Activated CD4-positive, alpha-beta memory T cell treated with anti-CD3 and anti-CD28 coated beads for 36 hours (primary cell): ENCODE results near the gene OR10G3. TPM values are rescaled to one million over a fixed set of nuclear protein-coding genes. Genes with fewer than 3 reads are reported as not detected.

Experiments
- CTCF ChIA-PET: fragments of 350-600 bp; sonication (Branson Sonifier 250); formaldehyde crosslinking; loops from one replicate; lab custom pipeline; 2021; ENCODE audit warnings: antibody characterized with exemption, inconsistent platforms; lab: Charles Lee
- POLR2A ChIA-PET: fragments of 350-600 bp; sonication (Branson Sonifier 250); formaldehyde crosslinking; loops from one replicate; lab custom pipeline; 2021; ENCODE audit warnings: antibody characterized with exemption; lab: Charles Lee
- DNase-seq: peaks from one replicate; pipeline ENCODE4 v3.0.0-alpha.2; 2020
- H3K27ac Mint-ChIP-seq: one replicate; pipeline ENCODE4 v1.8.0; 2021; ENCODE audit warnings: mixed read lengths
- H3K27me3 Mint-ChIP-seq: one replicate; pipeline ENCODE4 v1.8.0; 2021; ENCODE audit warnings: mixed read lengths
- H3K36me3 Mint-ChIP-seq: one replicate; pipeline ENCODE4 v1.8.0; 2021; ENCODE audit warnings: mixed read lengths
- H3K4me1 Mint-ChIP-seq: one replicate; pipeline ENCODE4 v1.8.0; 2021; ENCODE audit warnings: low read depth, mixed read lengths
- H3K4me3 Mint-ChIP-seq: one replicate; pipeline ENCODE4 v1.8.0; 2021; ENCODE audit warnings: mild to moderate bottlenecking, mixed read lengths
- H3K9me3 Mint-ChIP-seq: one replicate; pipeline ENCODE4 v1.8.0; 2021; ENCODE audit warnings: mixed read lengths
- intact Hi-C: fragments of 100-400 bp; cut with micrococcal nuclease; formaldehyde crosslinking; loops from one replicate; pipeline ENCODE4 v1.15.1; 2023
- total RNA-seq, 2 experiments: library from RNA; stranded (reverse); gene quantifications; one replicate each; pipeline ENCODE4 v1.2.3, GENCODE V29; 2021

OR10G3 gene
- total RNA-seq, 2 experiments from 2014 or later: not detected

DNA sequence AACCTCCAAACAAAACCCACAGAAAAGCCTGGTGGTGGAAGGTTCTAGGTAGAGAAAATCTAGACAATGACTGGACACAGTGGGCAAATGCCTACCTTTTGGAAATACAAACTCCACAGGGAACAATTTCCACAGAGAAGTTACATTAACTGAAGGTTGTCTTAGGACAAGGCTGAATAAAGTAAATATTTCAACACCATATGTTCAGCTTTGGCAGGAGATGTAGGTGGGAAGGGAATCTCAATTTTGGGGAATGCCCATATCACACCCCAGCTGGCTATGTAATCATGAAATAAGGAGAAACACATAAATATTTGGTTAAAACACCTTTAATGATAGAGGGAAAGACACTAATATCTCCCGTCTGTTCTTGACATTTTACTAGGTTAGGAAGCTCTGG, 59.1 kb downstream of the OR10G3 start:
- H3K27ac Mint-ChIP-seq: no peak overlapping the region
- H3K4me3 Mint-ChIP-seq: no peak overlapping the region
- H3K9me3 Mint-ChIP-seq: no peaks in the 10 kb centered on the region
- POLR2A ChIA-PET: interaction anchor here (0.7 kb wide), 1 partner anchor 10 kb away, joined by 3 read pairs; the partner anchor contains the start of gene METTL3
- H3K36me3 Mint-ChIP-seq: no peaks in the 10 kb centered on the region
- CTCF ChIA-PET: no interaction called here
- H3K27me3 Mint-ChIP-seq: no peaks in the 10 kb centered on the region
- peaks cover 4% of the 10 kb centered on the region for H3K4me1 Mint-ChIP-seq
- DNase-seq: no peak
- intact Hi-C loops: no loop called here

DNA sequence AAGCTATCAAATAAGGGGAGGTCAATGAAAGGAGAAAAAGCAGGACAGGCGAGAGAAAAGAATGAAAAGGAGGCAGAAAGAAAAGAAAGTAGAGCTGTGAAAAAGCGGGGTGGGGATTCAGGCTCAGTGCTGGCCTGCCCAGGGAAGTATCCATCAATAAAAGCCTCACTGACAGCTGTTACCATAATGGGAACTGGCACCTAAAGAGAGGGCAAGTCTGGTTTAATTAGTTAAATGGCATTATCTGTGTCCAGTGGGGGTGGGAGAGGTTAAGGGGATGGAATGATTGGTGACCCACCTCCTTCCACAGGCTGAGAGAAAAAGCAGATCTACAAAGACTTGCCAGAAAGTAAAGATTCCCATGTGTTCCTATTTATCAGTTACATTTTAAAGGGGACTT, 61.2 kb downstream of the OR10G3 start:
- Mint-ChIP-seq H3K9me3 (no peaks in the 10 kb centered on the region), H3K27me3 (no peaks in the 10 kb centered on the region)

More for the DNA sequence above, 61.2 kb downstream of the OR10G3 start:
- no peaks in the 10 kb centered on the region for H3K4me1 Mint-ChIP-seq
- ChIA-PET POLR2A (no interaction called here), CTCF (no interaction called here)
- no peak for DNase-seq
- H3K4me3 Mint-ChIP-seq: no peak overlapping the region
- intact Hi-C loops: no loop called here
- H3K36me3 Mint-ChIP-seq: no peaks in the 10 kb centered on the region
- H3K27ac Mint-ChIP-seq: no peak overlapping the region

Other genes starting within 250 kb of the OR10G3 start
- 100 to 1,000 TPM; 156 to 158 TPM for gene SUPT16H, start 196.1 kb downstream of the OR10G3 start, total RNA-seq
- gene CHD8, start 124.0 kb downstream of the OR10G3 start, total RNA-seq: 10 to 100 TPM; 80.1 to 87.7 TPM
- gene RAB2B, start 103.1 kb downstream of the OR10G3 start, total RNA-seq: 10 to 100 TPM; 21.2 to 23.6 TPM
- 10 to 100 TPM; 66.1 to 67.5 TPM for gene TOX4, start 102.9 kb downstream of the OR10G3 start, total RNA-seq
- 10 to 100 TPM; 64.1 TPM for gene METTL3, start 68.7 kb downstream of the OR10G3 start, total RNA-seq
- gene SALL2, start 53.7 kb downstream of the OR10G3 start, total RNA-seq: 1 to 10 TPM; 4.4 to 4.8 TPM
- gene OR10G2, start 54.9 kb upstream of the OR10G3 start, total RNA-seq: not detected
- not detected for gene OR4E2, start 73.8 kb upstream of the OR10G3 start, total RNA-seq
- gene OR4E1, start 93.7 kb upstream of the OR10G3 start, total RNA-seq: under 1 TPM; 0.07 TPM